Liver (tissue), 9 donors: Measurements from ENCODE around the gene ADPRH. TPM values are rescaled to one million over a fixed set of nuclear protein-coding genes. Genes with fewer than 3 reads are reported as not detected.

Source experiments
- DNase-seq: peaks from one replicate; pipeline ENCODE4 v3.0.0-alpha.2; 2017; ENCODE audit warnings: low spot score
- H3K27ac ChIP-seq, 2 donors: one replicate each; pipeline ENCODE4 v1.7.0; 2013; ENCODE audit warnings: inconsistent platforms in 2 of 2, low read length in 2 of 2, control low read depth in 1 of 2, low read depth in 1 of 2, mild to moderate bottlenecking in 1 of 2
- H3K27me3 ChIP-seq, 4 donors: one replicate each; pipeline versions ENCODE4 v1.6.1 to v1.7.0; 2013; ENCODE audit warnings: low read length in 3 of 4, inconsistent platforms in 1 of 4, mild to moderate bottlenecking in 1 of 4, moderate library complexity in 1 of 4; ENCODE audit not compliant: control insufficient read depth in 4 of 4, insufficient read depth in 4 of 4
- H3K36me3 ChIP-seq, 4 donors: one replicate each; pipeline versions ENCODE4 v1.6.1 to v1.7.0; 2013; ENCODE audit warnings: low read length in 3 of 4, mild to moderate bottlenecking in 3 of 4, low read depth in 1 of 4, moderate library complexity in 1 of 4; ENCODE audit not compliant: control insufficient read depth in 4 of 4, insufficient read depth in 3 of 4
- H3K4me1 ChIP-seq, 4 donors: one replicate each; pipeline versions ENCODE4 v1.6.1 to v1.7.0; 2013; ENCODE audit warnings: low read length in 3 of 4, mild to moderate bottlenecking in 3 of 4, moderate library complexity in 1 of 4; ENCODE audit not compliant: control insufficient read depth in 4 of 4, insufficient read depth in 4 of 4
- H3K4me3 ChIP-seq, 3 donors: one replicate each; pipeline versions ENCODE4 v1.6.1 to v1.7.0; 2013; ENCODE audit warnings: low read length in 3 of 3, control low read depth in 1 of 3, low read depth in 1 of 3, mild to moderate bottlenecking in 1 of 3
- H3K9ac ChIP-seq, 2 donors: one replicate each; pipeline ENCODE4 v1.7.0; 2013; ENCODE audit warnings: low read length in 2 of 2, mild to moderate bottlenecking in 2 of 2, moderate library complexity in 2 of 2, control low read depth in 1 of 2, low read depth in 1 of 2
- H3K9me3 ChIP-seq, 4 donors: one replicate each; pipeline versions ENCODE4 v1.6.1 to v1.7.0; 2013; ENCODE audit warnings: low read length in 3 of 4; ENCODE audit not compliant: control insufficient read depth in 4 of 4
- CTCF ChIP-seq: fragments of 150-350 bp; IDR thresholded peaks from 2 replicates; pipeline ENCODE4 v1.5.1; 2017; ENCODE audit warnings: improper control_type of control experiment, low read depth, low read length; ENCODE audit not compliant: missing input control
- GABPA ChIP-seq, 2 donors: IDR thresholded peaks in 1 of 2; conservative IDR thresholded peaks in 1 of 2; 2 replicates each; pipeline ENCODE4 v1.6.1; 2016; ENCODE audit warnings: antibody characterized with exemption in 2 of 2, mild to moderate bottlenecking in 1 of 2, moderate library complexity in 1 of 2
- HNF4A ChIP-seq, 2 donors: conservative IDR thresholded peaks; 2 replicates each; pipeline ENCODE4 v1.6.1; 2016; ENCODE audit warnings: antibody characterized with exemption in 2 of 2, mild to moderate bottlenecking in 2 of 2
- HNF4G ChIP-seq: IDR thresholded peaks from 2 replicates; pipeline ENCODE4 v1.6.1; 2016; ENCODE audit warnings: antibody characterized with exemption
- MAX ChIP-seq: IDR thresholded peaks from 2 replicates; pipeline ENCODE4 v1.6.1; 2016; ENCODE audit warnings: antibody characterized with exemption
- NR2F2 ChIP-seq: IDR thresholded peaks from 2 replicates; pipeline ENCODE4 v1.6.1; 2016; ENCODE audit warnings: antibody characterized with exemption
- RAD21 ChIP-seq, 2 donors: IDR thresholded peaks; 2 replicates each; pipeline ENCODE4 v1.6.1; 2016; ENCODE audit warnings: antibody characterized with exemption in 2 of 2, mild to moderate bottlenecking in 2 of 2
- REST ChIP-seq: IDR thresholded peaks from 2 replicates; pipeline ENCODE4 v1.6.1; 2016; ENCODE audit warnings: antibody characterized with exemption, mild to moderate bottlenecking
- RXRA ChIP-seq, 2 donors: IDR thresholded peaks; 2 replicates each; pipeline ENCODE4 v1.6.1; 2017 to 2018; ENCODE audit warnings: antibody characterized with exemption in 2 of 2, mild to moderate bottlenecking in 1 of 2
- ZBTB33 ChIP-seq: IDR thresholded peaks from 2 replicates; pipeline ENCODE4 v1.6.1; 2016; ENCODE audit warnings: antibody characterized with exemption
- WGBS: extraction: QIAGEN DNeasy Blood & Tissue Kit; methylation state at CpG from one replicate; pipeline ENCODE4 v1.1.7; 2013; 5-methylcytosine and 5-hydroxymethylcytosine counted together
- polyA plus RNA-seq, 2 donors: library from polyadenylated mRNA; stranded (reverse) in 1 of 2; unstranded in 1 of 2; fragments of 200-250 nt in 1 of 2; fragments of >200 nt in 1 of 2; fragmentation: Nextera tagmentation in 1 of 2; extraction: Ambion mirVana in 1 of 2; gene quantifications; one replicate each; pipeline versions ENCODE4 v1.2.1 to v1.2.3, GENCODE V29; 2013 to 2015
- total RNA-seq, 2 donors: library from RNA; depleted of rRNA; stranded (reverse); fragments of >200 nt; gene quantifications; one replicate each; pipeline ENCODE4 v1.2.3, GENCODE V29; 2014
- donor health status: healthy.
- donor health status: healthy.
- donor health status: healthy.
- donor health status: healthy.
- donor health status: healthy.

Gene ADPRH
- total and polyA plus RNA-seq, 4 donors = 0.89 to 3.8 (median 2.4) TPM

- WGBS = 97% methylated on average over 5 of the region's 5 CpGs
- Histone ChIP-seq H3K9ac (no peak overlapping the region), H3K9me3 (no peaks in the 10 kb centered on the region), H3K4me1 (no peaks in the 10 kb centered on the region), H3K4me3 (no peak overlapping the region), H3K27me3 (no peaks in the 10 kb centered on the region), H3K36me3 (peaks cover 0 to 43% (median 19%) of the 10 kb centered on the region in 4 donors), H3K27ac (no peak overlapping the region)
- no peak for DNase-seq
- TF ChIP-seq REST = no peak
Measured at GRCh38 chr3:119620899-119621298, 41.6 kb downstream of the ADPRH start.

GRCh38 chr3:119624002-119624720 is 44.9 kb downstream of the ADPRH start:
- TF ChIP-seq ZBTB33 = no peak
- no peak for TF ChIP-seq GABPA (IDR thresholded peaks at IDR 0.05 in 1 of 2, conservative IDR thresholded peaks at IDR 0.05 in 1 of 2)
- TF ChIP-seq MAX = no peak
- TF ChIP-seq RAD21 (IDR thresholded peaks at IDR 0.05) = no peak
- TF ChIP-seq HNF4G = no peak
- TF ChIP-seq NR2F2 = no peak
- no peak for TF ChIP-seq HNF4A (conservative IDR thresholded peaks at IDR 0.05)
- TF ChIP-seq RXRA (IDR thresholded peaks at IDR 0.05) = no peak
- TF ChIP-seq CTCF = no peak
- no peaks in the 10 kb centered on the region for H3K4me1 ChIP-seq
- H3K36me3 ChIP-seq = peaks cover 0 to 26% (median 13%) of the 10 kb centered on the region in 4 donors
- no peak overlapping the region for H3K4me3 ChIP-seq
- H3K27ac ChIP-seq = no peak overlapping the region
- no peak overlapping the region for H3K9ac ChIP-seq
- 94% methylated on average over 9 of the region's 9 CpGs for WGBS
- no peaks in the 10 kb centered on the region for H3K27me3 ChIP-seq
- DNase-seq = no peak
- no peaks in the 10 kb centered on the region for H3K9me3 ChIP-seq
